Sciatic nerve (tissue), 2 donors: ENCODE measurements around the gene ZKSCAN4. TPM values are rescaled to one million over a fixed set of nuclear protein-coding genes. Genes with fewer than 3 reads are reported as not detected.

Source experiments
- ATAC-seq: fragments of 200-7000 bp; cut with Tn5 transposase; one replicate; pipeline ENCODE4 v1.9.1; 2020; ENCODE audit warnings: mild to moderate bottlenecking, moderate library complexity
- DNase-seq: peaks from one replicate; pipeline ENCODE4 v3.0.0-alpha.2; 2020; ENCODE audit warnings: low spot score
- intact Hi-C: fragments of 100-400 bp; cut with DNase I; formaldehyde crosslinking; loops from one replicate; pipeline ENCODE4 v1.14.2; 2022
- total RNA-seq: library from RNA; stranded (reverse); fragmentation: NEBNext Ultra II Directional; extraction: Animal tissue kit (Norgen Biotek cat#: 25700); gene quantifications from one replicate; pipeline ENCODE4 v1.2.1, GENCODE V29; 2021
- donor health status: DM: no; HTN: no; CAD: no.
- donor health status: DM: no; HTN: no; CAD: no.

ZKSCAN4 gene
- total RNA-seq, 1 donor from 2014 or later = 5.4 TPM

DNA sequence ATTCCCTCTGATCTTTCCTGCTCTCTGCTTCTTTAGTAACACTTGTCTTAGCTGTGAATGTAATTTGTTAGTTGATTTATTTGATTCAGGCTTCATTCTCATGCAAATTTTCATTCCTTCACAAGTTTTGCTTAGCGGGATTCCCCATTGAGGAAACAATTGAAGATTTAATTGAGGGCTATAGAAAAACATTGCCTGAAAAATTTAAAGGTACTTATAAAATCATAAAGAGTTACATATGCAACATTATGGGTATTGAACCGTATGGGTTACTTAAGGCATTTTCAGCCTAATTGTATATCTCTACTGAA is 38.9 kb downstream of the ZKSCAN4 start:
- intact Hi-C loops = no loop called here
- no peak for ATAC-seq
- no peak for DNase-seq

DNA sequence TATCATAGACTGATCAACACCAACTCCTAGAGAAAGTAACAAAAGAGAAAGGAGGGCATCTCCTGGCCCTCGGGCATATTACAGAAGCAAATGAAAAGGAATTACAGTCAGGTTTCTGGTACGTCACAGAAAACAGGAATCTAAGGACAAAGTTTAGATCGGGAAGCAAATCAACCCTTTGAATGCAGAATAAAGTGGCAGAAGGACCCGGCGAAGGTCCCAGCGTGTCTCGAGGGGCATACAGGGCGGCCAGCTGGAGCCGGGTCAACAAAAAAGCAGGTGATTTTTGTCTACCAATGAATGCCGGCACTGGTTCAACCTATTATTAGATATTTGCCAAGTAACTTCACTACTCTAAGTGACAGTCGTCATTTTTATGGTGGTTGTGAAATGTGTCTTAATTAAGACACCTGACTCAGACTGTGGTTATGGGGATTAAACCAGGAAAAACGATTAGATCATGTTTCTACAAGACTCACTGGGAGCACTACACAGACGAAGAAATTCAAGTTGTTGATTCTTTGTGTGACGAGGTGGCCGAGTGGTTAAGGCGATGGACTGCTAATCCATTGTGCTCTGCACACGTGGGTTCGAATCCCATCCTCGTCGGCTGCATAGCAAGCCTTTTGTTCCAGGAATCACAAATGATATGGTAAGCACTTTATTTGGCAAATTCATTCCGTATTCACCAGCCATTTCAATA is 39.4 kb downstream of the ZKSCAN4 start:
- DNase-seq (no peak), ATAC-seq (no peak)
- intact Hi-C loops = no loop called here

DNA sequence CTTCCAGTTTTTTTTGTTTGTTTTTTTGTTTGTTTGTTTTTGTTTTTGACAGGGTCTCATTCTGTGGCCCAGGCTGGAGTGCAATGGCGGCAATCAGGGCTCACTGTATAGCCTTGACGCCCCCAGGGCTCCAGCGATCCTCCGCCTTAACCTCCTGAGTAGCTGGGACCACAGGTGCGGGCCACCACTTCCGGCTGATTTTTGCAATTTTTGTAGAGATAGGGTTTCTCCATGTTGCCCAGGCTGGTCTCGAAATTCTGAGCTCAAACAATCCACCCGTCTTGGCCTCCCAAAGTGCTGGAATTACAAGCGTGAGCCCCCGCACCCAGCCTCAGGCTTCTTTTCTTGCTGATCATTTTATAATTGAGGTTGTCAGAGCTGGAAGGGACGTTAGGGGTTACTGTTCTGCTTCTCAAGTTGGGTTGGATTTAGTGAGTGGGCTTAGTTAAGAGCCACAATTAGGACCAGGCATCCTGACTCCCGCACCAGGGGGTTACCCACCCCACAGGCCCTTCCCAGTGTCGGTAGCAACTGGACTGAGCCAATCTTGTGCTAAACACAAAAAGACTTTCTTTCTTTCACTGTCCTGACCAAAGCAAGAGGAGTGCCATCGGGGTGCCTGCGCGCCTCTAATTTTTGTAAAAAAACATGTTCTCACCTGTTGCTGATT is 40.1 kb downstream of the ZKSCAN4 start:
- ATAC-seq (no peak), DNase-seq (no peak)
- intact Hi-C loops = no loop called here

DNA sequence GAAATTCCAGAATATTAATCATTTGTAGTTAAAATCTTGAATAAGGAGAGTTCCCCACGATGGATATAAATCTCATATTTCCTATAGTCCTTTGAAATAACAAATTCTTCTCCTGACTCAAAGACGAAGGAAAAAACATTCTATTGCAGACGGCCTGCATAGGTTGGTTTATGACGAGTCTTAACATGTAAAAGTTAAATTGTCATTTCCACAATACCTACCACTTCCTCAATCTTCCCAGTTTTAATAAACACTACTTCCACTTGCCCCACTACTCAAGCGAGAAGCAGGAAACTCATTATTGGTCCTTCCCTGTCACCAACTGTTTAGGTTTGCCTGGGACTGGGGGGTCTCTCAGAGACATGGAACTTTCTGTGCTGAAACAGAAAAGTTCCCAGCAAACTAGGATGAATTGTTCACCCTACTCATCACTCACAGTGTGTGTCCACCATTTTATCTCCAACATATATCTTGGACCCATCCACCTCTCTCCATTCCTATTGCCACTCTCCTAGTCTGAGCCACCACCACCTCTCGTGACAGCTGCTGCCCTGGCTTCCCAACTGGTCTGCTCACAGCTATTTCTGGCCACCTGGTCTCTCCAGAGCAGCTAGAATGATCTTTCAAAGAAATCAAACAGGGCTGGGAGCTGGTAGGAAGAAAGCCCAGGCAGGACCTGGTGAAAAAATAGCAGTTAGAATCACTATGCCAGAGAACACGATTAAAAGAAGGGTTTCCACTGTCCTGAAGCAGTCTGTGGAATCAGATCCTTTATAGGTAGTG is 42.1 kb downstream of the ZKSCAN4 start:
- DNase-seq (no peak), ATAC-seq (no peak)
- intact Hi-C loops = no loop called here

DNA sequence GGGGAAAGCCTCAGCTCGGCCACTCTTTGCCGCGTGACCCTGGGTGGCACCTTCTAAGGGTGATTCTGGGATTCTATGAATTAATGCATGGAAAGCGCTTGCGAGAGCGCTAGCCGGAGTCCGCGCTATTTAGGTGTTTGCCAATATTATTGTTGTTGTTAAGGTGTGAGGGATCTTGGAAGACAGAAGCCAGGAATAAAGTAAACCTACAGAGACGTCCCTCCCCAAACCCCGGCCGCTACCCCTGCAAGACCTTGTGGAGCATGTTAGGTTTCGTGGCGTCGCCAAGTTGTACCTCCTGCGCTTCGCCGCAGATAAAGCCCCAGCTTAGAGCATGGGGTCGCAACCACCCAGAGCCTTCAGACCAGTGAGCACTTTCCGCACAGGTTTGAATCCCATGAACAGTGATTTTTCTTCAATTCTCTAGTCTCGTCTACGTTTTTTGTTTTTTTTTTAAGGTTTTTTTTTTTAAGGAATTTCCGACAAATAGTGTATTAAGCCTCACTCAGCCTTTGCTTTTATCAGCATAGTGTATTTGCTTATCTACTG is 43.9 kb downstream of the ZKSCAN4 start:
- intact Hi-C loops = no loop called here
- ATAC-seq = no peak
- DNase-seq = no peak

DNA sequence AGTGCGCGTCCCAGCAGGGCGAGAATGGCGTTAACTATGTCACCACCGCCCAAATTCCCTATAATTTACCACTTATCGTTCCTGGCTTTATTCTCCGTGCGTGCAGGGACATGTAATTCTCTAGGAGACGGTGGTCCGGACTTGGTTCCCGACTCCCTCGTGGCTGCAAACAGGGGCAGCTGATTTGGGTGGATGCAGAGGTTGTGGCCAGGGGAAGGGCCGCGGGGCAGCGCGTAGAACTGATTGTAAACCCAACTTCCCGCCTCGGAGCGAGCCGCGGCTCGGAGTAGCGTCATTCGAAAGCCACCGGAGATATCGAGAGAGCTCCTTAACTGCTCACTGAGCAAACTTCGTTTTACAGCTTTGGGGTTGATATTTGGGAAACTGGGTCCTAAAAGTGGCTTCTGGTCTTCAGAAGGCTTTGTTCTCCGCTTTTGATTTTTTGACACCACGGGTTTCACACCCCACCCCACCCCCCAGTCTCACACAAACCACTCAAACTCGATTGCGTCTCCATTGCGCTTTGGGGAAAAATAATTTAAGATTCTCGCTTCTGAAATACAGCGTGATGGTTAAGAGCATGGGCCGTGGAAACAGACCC is 44.5 kb downstream of the ZKSCAN4 start:
- ATAC-seq (no peak), DNase-seq (no peak)

DNA sequence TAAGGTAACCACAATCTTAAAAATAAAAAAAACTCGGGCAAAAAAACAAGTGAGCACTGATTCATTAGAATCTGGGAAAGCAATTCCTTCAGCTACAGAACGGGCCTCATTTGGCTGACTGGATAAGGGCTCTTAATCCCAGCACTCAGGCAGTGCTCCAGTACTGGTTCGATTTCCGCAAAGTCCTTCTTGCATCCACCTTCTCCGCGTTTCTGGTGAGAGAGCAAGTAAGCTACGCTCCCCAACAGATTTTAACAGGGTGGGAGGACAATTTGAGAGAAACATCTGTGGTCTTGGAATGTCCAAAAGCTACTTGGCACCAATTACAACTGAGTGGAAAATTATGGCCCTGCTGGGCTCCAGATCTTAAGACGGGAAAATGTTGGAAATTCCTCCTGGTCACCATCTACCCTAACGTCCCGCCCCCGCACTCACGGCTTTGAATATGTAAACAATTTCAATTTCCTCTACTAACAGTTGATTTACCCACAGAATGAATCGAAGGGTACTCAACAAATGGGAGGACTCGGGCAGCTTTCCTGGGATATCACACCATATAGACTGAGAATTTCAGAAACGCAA is 45.0 kb downstream of the ZKSCAN4 start:
- intact Hi-C loops = no loop called here
- DNase-seq (no peak), ATAC-seq (no peak)

More for the DNA sequence above, 44.5 kb downstream of the ZKSCAN4 start:
- intact Hi-C loops = no loop called here

DNA sequence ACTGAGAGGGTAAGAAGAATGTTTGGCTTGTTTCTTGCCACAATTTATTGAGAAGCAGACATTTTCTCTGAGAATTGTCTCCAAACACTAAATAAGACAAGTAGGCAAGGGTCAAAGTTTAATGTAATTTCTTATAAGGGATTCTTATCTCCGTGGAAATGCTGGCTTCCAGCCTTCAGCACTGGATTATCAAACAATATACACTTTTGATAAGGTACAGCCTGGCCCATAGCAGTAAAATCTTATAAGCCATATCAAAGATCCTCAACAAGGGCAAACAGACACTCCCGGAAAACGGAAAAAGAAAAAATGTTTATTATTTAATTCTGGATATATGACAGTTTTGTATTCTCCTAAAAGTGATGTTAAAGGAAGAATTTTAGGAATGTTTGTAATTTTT is 45.5 kb downstream of the ZKSCAN4 start:
- DNase-seq = no peak
- no peak for ATAC-seq
- intact Hi-C loops = no loop called here

DNA sequence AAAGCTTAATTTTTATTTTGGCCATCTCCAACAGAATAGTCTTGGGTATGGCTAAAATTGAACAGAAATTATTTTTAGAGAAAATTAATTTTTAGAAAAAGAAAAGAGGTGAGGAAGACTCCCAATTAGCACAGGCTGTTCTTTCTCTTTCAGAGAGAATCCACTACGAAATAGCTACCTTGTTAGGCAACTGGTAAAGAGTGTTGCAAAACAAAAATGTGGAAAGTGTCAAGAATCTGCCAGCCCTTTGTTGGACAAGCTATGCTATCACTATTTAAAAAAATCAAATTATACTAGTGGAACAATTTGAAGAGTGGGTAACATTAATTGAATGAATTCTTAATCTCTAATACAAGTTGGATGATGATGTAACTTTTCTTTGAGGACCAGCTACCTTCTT is 46.2 kb downstream of the ZKSCAN4 start:
- DNase-seq (no peak), ATAC-seq (no peak)
- intact Hi-C loops = no loop called here

DNA sequence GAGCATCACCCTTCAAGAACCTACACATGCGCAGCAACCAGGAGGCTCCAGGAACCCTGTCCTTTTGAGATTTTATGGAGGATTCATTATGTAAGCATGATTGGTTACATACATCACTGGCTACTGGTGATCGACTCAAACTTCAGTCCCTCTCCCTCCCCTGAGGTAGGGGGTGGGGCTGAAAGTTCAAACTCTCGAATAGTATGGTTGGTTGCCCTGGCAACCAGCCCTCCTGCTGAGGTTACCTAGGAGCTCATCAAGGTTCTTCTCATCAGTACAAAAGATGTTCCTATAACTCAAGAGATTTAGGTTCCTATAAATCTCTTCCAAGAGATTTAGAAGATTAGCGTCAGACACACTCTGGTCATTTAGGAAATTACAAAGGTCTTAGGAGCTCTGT is 48.9 kb downstream of the ZKSCAN4 start:
- DNase-seq (no peak), ATAC-seq (no peak)
- intact Hi-C loops = no loop called here

DNA sequence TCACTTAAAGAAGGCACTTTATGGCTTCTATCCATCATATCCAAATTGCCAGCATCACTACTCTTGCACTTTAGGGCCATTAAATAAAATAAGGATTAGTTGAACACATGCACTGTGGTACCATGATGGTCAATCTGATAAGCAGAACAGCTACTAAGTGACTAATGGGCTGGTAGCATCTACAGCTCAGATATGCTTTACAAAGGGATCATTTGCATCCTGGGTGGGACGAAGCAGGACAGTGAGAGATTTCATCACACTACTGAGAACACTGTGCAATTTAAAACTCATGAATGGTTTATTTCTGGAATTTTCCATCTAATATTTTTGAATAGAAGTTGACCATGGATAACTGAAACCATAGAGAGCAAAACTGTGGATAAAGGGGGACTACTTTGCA is 52.0 kb downstream of the ZKSCAN4 start:
- intact Hi-C loops = no loop called here
- ATAC-seq (no peak), DNase-seq (no peak)

Other genes starting within 250 kb of the ZKSCAN4 start
- gene ZNF165, start 171.7 kb downstream of the ZKSCAN4 start, total RNA-seq = 1.2 TPM
- gene ZSCAN16, start 127.7 kb downstream of the ZKSCAN4 start, total RNA-seq = 4.1 TPM
- 31.9 TPM for gene ZKSCAN8, start 110.4 kb downstream of the ZKSCAN4 start, total RNA-seq
- 17.3 TPM for gene ZSCAN9, start 27.0 kb downstream of the ZKSCAN4 start, total RNA-seq
- 2.9 TPM for gene NKAPL, start 7.0 kb upstream of the ZKSCAN4 start, total RNA-seq
- gene ZSCAN26, start 14.9 kb upstream of the ZKSCAN4 start, total RNA-seq = 19.3 TPM
- 4.9 TPM for gene PGBD1, start 29.3 kb upstream of the ZKSCAN4 start, total RNA-seq
- 17.4 TPM for gene ZSCAN31, start 83.9 kb upstream of the ZKSCAN4 start, total RNA-seq
- gene ZKSCAN3, start 97.7 kb upstream of the ZKSCAN4 start, total RNA-seq = 7.8 TPM
- 7.3 TPM for gene ZSCAN12, start 147.5 kb upstream of the ZKSCAN4 start, total RNA-seq
- gene ZSCAN23, start 191.2 kb upstream of the ZKSCAN4 start, total RNA-seq = 6.5 TPM